MM.1S (cell line): ENCODE measurements around the gene TGM3.

ENCODE experiments used
- EZH2phosphoT487 ChIP-seq: fragments of 300-600 bp; sonication (generic); IDR thresholded peaks from 2 replicates; pipeline ENCODE4 v1.6.1; 2018; ENCODE audit warnings: antibody characterized with exemption, low read length
- TF ChIP-seq, protein P1 (sequence below): fragments of 300-600 bp; sonication (generic); IDR thresholded peaks from 2 replicates; pipeline ENCODE4 v1.5.1; 2016; ENCODE audit warnings: antibody characterized with exemption, low read length, mixed read lengths

DNA sequence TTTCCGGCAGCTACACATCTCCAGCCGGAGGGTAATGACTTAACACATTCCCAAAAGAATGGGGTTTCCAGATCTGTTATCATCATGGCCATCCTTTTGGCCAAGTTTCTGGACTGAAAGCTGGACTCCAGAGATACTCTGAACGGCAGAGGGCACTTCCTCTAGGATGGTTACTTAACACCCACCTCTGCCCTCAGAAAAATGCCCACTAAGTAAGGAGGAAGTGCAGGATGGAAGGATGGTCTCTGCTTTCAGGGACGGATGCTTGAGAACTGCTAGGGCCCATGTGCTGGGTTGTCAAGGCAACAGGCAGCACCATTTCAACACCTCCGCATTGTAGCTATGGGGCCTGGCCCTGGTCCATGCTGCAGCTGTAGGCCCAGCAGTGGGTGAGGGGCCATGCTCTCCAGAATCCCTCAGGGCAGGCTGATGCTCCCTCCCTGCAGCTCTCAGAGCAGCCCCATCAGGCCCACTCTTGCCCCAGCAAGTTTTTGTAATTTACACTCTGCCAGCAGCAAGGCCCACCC, 16.5 kb upstream of the TGM3 start:
- TF ChIP-seq, protein P1, sequence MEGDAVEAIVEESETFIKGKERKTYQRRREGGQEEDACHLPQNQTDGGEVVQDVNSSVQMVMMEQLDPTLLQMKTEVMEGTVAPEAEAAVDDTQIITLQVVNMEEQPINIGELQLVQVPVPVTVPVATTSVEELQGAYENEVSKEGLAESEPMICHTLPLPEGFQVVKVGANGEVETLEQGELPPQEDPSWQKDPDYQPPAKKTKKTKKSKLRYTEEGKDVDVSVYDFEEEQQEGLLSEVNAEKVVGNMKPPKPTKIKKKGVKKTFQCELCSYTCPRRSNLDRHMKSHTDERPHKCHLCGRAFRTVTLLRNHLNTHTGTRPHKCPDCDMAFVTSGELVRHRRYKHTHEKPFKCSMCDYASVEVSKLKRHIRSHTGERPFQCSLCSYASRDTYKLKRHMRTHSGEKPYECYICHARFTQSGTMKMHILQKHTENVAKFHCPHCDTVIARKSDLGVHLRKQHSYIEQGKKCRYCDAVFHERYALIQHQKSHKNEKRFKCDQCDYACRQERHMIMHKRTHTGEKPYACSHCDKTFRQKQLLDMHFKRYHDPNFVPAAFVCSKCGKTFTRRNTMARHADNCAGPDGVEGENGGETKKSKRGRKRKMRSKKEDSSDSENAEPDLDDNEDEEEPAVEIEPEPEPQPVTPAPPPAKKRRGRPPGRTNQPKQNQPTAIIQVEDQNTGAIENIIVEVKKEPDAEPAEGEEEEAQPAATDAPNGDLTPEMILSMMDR = no peak
- TF ChIP-seq EZH2phosphoT487 = no peak
